HG03469 (cell line): Measurements from ENCODE around the gene CHST5.
A peak's percentile ranks its signal among the peaks of the same experiment; 100 is the strongest.
"Not testable (repeated sequence)": the region's sequence is repeated elsewhere in the genome, so short reads cannot be mapped to it uniquely, and the experiment has no call there.

Experiments used
- ATAC-seq: cut with Tn5 transposase; IDR thresholded peaks from one replicate; pipeline ENCODE4 v1.9.1; 2021; ENCODE audit warnings: mild to moderate bottlenecking, moderate library complexity, moderate number of reproducible peaks; ENCODE audit not compliant: unreplicated experiment

The CHST5 gene

GRCh38 chr16:75552951-75553350 is 17.0 kb upstream of the CHST5 start:
- no peak for ATAC-seq

DNA sequence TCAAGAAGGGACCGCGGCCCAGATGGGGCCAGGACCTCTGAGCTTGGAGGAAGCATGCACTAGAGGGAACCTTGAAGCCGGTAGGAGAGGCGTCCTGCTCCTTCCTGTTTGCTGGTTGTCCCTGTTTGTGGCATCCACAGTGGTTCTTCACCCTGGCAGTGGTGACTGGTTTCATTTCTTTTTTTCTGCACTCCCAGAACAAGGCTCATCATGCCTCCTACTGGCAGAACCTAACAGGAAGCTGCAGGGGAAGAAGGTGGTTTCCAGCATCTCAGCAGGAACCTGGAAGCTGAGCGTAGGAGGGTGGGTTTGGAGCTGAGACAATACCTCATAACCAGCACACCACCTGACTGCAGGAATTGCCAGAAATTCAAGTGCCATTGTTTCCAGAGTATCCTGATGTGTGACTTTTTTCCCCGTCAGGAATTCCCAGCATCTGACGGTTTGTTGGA is 14.3 kb upstream of the CHST5 start:
- ATAC-seq, result peak; percentile 69

DNA sequence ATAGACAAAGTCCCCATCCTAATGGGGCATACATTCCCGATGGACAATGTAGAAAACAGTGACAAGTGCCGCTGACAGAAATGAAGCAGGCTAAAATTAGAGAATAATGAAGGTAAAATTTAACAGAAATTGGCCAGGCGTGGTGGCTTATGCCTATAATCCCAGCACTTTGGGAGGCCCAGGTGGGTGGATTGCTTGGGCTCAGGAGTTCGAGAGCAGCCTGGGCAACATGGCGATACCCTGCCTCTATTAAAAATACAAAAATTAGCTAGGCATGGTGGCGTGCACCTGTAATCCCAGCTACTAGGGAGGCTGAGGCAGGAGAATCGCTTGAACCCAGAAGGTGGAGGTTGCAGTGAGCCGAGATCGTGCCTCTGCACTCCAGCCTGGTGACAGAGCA is 12.5 kb upstream of the CHST5 start:
- ATAC-seq, result not testable (repeated sequence)

DNA sequence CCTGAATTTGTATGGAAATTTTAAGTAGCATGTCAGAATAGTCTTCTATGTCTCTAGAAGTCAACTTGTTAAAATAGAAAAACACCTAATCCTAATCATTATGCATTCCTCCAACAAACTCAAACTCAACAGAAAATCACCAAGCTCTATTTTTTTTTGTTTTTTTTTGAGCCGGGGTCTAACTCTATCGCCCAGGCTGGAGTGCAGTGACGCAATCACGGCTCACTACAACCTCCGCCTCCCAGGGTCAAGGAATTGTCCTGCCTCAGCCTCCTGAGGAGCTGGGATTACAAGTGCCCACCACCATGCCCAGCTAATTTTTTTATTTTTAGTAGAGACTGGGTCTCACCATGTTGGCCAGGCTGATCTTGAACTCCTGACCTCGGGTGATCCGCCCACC is 10.4 kb upstream of the CHST5 start:
- no peak for ATAC-seq

DNA sequence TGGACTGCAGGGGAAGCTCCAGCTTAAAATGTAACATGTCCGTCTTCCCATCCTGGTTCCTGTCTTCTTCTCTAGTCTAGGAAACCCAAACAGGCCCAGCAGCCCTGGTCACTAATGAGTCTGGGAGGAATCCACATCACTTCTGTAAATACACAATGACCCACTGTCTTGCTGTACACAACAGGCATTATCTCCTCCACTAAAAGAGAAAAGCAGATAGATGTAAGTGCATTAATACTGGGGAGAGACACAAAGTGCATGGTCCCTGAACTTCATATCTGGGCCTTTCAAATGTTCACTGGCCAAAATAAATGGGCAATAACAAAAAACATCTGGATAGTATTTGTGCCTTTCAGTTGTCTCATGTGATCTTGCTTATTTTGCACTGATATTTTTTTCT is 10.0 kb upstream of the CHST5 start:
- ATAC-seq, result not testable (repeated sequence)

GRCh38 chr16:75542462-75542861 is 6.6 kb upstream of the CHST5 start:
- not testable (repeated sequence) for ATAC-seq

DNA sequence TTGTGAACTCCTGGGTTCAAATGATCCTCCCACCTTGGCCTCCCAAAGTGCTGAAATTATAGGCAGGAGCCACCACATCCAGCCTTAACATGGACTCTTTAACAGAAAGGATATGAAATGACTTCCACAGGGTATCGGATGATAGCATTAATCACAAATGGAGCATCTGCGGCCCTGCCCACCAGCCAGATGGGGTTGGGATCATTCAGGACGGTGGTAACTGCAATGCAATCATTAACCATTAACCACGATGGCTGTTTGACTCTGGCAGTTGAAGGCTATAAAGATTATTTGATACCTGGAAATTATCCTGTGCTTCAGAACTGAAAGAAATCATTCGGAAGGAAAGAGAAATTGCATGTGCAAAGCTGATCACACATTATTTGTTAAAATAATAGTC is 5.3 kb upstream of the CHST5 start:
- ATAC-seq, result no peak

DNA sequence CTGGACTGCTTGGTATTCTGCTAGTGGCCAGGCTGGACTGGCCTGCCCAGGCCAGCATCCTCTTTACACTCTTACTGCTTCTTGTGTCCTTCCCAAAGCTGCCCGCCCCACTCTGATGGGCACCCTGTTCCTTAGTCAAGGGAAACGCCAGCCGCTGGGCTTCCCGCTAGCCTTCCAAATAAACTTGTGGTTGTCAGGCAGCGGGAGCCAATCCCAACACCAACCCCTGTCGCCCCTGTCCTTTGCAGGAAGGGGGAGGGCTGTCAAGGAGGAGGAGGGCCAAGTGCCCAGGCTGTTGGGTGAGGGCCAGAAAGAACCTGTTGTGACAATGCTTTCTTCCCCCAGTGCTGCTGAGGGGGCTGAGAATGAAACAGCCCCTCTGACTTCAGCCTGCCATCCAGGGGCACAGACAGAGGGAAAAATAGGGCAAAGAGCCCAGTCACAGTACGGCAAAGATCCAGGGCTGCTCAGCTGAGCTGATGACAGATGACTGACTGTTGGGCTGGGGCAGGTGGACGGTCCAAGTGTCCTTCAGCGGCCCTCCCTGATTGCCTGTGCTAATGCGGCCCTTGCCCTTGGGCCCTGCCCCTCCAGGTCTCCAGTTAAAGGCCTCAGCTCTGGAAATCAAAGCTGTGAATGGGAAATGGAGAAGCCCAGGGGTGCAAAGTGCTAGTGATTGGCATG is 3.1 kb upstream of the CHST5 start:
- ATAC-seq, result not testable (repeated sequence)

- no peak for ATAC-seq
Observed at GRCh38 chr16:75537776-75538175, 1.9 kb upstream of the CHST5 start.

- no peak for ATAC-seq
Observed at GRCh38 chr16:75535211-75535843, 581 bp downstream of the CHST5 start.

GRCh38 chr16:75534560-75535205 is 1.2 kb downstream of the CHST5 start:
- ATAC-seq, result no peak

GRCh38 chr16:75532791-75533190 is 3.1 kb downstream of the CHST5 start:
- ATAC-seq, result no peak

DNA sequence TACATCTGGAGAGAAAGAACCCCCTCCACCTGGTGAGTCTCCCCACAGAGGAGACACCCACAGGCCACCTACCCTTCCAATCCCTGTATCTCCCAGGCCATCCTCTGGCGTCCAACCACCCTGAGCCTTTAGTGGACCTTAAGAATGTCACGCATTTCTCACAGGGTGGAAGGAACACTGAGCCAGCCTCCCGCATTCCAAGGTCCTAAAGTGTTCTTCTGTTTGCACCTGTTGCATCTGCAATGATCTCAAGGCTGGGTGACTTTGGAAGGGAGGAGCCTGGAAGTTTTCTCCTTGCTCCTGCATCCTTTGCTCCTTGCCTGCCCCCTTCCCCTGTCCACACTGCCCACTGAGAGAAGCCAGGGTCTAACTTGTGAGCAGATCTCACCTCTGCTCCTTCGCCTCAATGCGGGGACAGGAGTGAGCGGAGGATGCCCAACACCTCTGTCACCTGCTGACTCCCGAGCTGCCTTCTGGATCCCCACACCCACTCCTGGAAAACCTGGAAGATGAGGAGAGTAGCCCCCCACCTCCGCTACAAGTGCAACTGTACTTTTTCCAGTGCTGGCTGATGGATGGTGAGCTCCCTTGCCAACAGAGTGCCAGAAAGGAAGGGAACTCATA is 3.7 kb downstream of the CHST5 start:
- no peak for ATAC-seq

DNA sequence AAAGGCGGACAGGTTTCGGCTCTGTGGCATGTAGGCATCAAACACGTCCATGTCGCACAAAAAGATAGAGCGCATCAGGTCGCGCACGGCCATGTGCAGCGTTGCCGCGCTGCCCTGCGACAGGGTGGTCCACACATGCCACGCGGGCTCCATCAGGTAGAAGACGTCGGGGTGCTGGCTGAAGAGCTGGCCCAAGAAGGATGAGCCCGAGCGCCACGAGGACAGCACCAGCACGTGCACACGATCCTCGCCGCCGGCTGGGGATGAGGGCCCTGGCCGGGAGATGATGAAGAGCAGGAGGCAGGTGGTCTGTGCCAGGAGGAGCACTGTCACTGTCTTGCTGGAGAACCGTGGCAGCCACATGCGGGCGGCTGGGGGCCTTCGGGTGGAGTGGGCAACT is 5.9 kb downstream of the CHST5 start:
- ATAC-seq, result no peak

DNA sequence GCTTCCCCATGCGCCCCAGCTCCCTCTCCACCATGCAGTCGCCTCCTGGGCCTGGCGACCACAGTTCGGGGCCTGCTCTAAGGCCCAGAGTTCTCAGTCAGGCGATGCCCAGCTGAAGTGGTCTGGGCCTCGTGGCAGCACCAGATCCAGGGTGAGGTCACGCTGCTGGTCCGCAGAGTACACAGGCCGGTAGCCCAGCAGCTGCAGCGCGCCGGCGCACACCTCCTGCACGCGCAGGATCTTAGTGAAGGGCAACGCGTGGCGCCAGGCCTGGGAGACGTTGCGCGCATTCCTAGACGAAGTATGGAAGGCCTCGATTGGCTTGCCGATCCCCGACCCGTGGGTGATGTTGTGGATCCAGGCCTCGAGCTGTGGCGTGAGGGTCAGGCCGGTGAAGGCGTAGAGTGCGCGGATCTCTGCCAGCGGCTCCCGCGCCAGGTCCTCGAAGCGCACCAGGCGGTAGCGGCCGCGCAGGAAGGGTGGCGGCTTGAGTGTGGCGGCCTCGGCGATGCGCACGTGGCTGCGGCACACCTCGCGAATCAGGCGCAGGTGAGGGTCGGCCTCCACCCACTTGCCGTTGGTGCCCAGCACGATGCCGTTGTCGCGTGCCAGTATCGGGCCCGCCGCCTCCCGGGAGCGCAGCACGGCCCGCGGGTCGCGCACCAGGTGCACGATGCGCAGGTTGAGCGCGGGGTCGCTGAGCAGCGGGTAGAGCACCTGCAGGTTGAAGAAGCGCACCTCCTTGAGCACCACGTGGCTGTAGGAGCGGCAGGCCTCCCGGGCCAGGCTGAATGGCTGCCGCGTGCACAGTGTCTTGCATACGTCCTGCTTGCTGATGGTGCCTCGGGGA is 6.6 kb downstream of the CHST5 start:
- no peak for ATAC-seq

DNA sequence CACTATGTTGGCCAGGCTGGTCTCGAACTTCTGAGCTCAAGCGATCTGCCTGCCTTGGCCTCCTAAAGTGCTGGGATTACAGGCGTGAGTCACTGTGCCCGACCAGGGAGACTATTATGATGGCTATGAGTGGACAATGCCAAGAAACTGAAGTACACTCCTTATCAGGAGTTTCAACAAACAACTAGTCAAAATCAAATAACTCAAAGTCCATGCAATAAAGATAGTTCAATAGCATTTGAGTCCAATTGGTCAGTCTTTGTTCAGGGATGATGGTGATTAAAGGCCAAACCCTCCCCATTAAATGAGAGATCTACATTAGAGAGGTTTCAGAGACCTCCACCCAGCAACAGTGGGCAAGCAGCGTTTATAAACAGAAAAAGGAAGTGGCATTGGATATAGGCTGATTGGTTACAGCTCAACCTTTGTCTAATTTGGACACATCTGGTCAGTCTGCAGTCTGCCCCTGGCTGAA is 8.0 kb downstream of the CHST5 start:
- ATAC-seq, result no peak

DNA sequence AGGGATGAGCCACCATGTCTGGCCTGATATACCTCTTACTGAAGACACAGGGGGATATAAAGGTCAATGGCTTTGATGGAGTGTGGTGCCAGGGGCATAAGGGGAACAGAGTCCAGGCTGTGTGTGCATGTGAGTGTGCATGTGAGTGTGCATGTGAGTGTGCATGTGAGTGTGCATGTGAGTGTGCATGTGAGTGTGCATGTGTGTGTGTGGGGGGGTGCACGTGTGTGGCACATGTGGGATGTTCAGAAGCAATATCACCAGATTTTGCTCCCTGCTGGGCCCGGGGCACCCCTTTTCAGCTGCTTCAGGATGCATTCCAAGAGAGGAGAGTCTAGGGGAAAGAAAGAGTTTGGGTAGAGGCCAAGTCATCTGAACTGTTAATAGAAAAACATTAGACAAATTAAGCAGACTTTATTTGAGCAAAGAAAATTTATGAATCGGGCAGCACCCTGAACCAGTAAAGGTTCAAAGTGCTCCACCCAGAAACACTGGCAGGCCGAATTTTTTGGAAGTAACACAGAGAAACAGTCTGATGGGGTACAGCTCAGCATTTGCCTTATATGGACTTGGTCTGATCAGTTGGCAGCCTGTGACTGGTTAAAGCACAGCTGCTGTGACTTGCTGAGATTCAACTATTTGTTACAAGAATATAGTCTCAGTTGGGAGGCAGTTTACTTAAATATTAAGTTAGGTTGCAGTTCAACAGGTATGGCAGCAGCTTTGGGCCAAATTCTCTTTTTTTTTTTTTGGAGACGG is 9.7 kb downstream of the CHST5 start:
- ATAC-seq, result no peak

GRCh38 chr16:75519175-75519574 is 16.7 kb downstream of the CHST5 start:
- no peak for ATAC-seq

- ATAC-seq, result peak; percentile 1
Observed at GRCh38 chr16:75516189-75516966, 19.5 kb downstream of the CHST5 start.
